HG03457 (cell line): ENCODE data around the gene GAL3ST1.
A peak's percentile ranks its signal among the peaks of the same experiment; 100 is the strongest.
"Not testable (repeated sequence)": the region's sequence is repeated elsewhere in the genome, so short reads cannot be mapped to it uniquely, and the experiment has no call there.

ENCODE experiments used
- ATAC-seq: cut with Tn5 transposase; IDR thresholded peaks from one replicate; pipeline ENCODE4 v1.9.1; 2021; ENCODE audit warnings: moderate number of reproducible peaks; ENCODE audit not compliant: unreplicated experiment

GAL3ST1 gene

GRCh38 chr22:30596886-30597285 is 22.4 kb upstream of the GAL3ST1 start:
- ATAC-seq = no peak

DNA sequence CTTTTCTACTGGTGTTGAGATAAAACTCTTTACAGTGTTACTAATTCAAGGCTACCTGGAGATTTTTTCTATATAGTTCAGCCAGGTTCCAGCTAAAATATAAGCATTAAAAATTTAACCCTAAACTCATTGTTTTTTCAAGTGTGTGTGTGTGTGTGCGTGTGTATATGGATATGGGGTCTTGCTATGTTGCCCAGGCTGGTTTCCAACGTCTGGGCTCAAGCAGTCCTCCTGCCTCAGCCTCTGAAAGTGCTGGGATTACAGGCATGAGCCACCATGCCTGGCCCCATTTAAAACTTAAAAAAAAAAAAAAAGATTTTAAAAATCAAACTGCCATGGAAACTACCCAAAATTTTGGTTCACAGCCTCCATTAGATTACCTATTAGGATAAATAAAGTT is 21.7 kb upstream of the GAL3ST1 start:
- ATAC-seq = no peak

- not testable (repeated sequence) for ATAC-seq
Measured at GRCh38 chr22:30592360-30592713, 17.9 kb upstream of the GAL3ST1 start.

GRCh38 chr22:30591588-30592359 is 17.3 kb upstream of the GAL3ST1 start, which contains the start of gene PES1:
TSS of gene PES1 (minus strand) at chr22:30591910. CDS start at chr22:30591833, 77 bp downstream.
- ATAC-seq = peak; percentile 88

DNA sequence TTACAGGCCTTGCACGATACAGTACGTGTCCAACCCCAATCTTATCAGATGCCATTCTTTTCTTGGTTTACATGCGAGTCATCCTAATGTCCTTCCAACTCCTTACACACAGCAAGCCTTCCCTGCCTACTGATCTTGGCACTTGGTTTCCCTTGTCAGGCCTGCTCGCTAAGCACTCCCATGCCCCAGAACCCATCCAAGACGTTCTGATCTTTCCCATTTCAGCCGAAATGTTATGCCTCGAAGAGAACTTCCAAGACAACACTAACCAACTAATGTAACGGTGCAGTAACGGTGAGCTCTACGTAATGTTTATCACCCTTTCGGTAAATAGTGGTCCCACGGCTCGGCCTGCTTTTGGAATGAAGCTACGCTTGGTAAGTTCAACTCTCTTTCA is 16.7 kb upstream of the GAL3ST1 start:
- no peak for ATAC-seq

GRCh38 chr22:30586414-30586813 is 11.9 kb upstream of the GAL3ST1 start:
- ATAC-seq = no peak

DNA sequence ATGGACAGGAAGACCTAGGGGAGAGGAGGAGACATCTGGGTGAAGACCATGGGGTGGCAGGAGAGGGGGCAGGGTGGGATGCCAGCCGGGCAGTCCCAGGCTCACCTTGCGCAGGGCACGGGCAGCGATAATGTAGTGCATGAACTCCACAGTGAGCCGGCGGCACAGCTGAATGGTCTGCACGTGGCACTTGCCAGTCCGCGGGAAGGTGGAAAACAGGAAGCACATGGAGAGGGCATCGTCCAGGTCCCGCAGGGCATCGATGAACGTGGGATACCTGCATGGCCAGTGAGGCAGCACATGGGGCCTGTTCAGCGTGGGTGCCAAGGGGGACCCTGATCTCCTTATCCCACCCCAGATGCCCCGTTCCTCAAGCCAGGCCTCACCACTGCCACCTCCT is 10.0 kb upstream of the GAL3ST1 start:
- ATAC-seq = no peak

DNA sequence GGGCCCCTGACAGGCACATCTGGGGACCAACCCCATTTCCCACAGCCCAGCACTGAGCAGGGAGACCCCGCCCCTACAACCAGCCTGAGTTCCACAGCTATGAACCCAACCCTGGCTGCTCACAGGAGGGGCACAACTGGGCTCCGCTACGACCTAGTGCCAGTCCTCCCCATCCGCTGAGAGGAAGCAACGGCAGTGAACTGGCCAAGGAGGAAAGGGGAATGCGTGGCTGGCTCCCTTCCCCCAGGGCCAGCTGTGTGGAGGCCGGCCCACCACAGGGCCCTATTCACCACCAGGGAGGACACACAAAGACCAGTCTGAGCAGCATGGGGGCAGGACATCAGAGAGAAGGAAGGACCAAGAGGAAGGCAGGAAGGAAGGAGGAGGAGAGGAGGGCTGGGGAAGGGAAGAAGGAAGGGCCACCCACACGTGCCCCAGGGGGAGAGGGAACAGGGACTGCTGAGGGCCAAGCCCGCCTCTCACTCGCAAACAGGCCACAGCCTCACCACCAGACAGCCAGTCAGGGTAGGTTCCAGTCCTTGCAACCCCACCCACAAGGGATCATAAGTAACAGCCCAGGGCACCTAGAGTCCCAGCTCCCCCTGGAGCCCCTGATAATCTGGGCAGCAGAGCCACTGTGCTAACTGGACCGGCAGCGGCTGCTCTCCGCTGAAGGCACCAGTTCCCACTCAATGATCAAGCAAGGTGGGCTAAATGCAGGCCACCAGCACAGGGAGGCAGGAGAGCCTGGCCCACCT is 8.5 kb upstream of the GAL3ST1 start:
- ATAC-seq = no peak

DNA sequence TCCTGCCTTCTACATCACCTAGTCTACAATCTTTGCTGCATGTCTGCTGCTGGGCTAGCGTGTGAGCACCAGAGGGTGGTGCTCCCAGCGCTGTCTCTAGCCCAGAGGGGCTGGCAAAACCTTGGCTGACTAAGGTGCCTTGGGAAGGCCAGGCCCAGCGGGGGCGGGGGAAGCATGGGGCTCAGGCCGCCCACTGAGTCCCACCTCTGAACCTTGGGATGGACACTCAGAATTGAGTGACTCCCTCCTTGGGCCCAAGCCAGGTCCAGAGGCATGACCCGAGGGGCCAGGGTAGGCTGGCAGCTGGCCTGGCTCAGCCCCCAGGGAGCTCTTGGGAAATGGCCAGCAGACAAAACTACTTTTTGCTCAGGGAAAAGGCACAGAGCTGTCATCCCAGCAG is 7.6 kb upstream of the GAL3ST1 start:
- ATAC-seq = no peak

DNA sequence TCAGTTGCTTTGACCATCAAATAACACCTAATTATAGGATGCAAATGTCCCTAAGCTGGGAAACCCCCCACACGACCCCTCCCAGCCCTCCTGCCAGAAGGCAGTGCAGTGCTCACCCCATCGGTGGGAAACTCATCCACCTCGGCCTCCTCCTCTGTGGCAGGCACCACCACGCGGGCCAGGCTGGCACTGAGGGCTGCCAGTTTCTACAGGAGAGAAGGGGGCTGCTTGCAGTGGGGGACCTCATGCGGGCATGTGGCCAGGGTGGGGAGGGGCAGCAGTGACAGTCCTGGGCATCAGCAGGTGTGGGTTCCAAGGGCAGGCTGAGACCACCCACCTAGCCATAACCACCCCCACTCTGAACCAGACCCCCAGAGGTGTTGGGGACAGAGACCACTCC is 6.4 kb upstream of the GAL3ST1 start:
- ATAC-seq = no peak

GRCh38 chr22:30578481-30578880 is 4.0 kb upstream of the GAL3ST1 start:
- ATAC-seq = no peak

- no peak for ATAC-seq
Measured at GRCh38 chr22:30575859-30576258, 1.4 kb upstream of the GAL3ST1 start.

DNA sequence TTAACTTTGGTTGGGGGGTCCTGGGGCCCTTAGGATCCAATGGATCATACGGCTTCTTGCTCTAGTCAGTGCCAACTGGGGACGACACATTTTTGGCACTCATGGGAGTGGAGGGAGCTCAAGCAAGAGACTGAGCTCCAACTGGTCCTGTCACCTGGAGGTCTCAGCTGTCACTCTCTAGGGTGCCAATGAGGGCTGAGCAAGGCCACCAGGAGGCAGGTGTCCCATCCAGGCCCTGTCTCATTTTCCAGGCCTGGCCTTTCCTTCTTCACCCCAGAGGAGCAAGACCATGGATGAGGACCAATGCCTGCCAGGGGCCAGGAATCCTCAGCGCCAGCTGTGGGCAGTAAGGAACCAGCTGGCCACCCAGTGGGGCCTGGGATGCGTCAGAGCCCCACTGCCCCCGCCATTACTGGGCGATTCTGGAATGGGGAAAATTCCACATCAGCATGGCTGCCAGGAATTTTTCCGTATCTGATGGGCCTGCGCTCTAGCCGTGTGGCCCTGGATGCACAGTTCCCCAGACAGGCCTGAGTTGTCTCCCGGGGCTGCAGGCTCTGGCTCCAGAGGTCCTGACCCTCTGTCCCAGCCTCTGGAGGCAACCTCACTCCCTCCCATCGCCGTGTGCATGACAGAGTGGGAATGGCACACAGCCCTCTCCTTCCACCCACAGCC is 669 bp upstream of the GAL3ST1 start:
- no peak for ATAC-seq

DNA sequence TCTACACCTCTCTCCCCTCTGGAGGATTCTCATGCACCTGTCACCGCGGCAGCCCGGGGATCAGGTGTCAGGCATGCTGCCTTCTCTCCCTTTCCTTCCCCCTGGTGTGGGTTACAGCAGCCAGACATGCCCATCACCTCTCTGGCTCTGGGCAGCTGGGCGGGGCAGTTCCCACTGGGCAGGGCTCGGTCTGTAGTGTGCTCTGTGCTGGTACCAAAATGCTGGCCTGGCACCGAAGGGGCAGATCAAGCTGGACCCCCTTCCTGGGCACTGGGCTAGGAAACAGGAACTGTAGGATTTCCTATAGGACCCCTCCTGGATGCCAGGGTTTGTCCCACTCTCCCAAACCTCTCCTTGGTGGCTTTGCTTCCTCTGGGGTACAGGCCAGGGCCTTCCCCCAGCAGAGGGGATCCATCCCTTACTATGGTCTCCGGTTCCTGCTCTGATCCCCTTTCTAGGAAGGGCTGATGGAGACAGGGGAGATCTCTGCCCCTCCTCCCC is 821 bp downstream of the GAL3ST1 start:
- ATAC-seq = no peak

- ATAC-seq = no peak
Measured at GRCh38 chr22:30572840-30573593, 1.4 kb downstream of the GAL3ST1 start.

GRCh38 chr22:30572210-30572609 is 2.3 kb downstream of the GAL3ST1 start:
- ATAC-seq = no peak

DNA sequence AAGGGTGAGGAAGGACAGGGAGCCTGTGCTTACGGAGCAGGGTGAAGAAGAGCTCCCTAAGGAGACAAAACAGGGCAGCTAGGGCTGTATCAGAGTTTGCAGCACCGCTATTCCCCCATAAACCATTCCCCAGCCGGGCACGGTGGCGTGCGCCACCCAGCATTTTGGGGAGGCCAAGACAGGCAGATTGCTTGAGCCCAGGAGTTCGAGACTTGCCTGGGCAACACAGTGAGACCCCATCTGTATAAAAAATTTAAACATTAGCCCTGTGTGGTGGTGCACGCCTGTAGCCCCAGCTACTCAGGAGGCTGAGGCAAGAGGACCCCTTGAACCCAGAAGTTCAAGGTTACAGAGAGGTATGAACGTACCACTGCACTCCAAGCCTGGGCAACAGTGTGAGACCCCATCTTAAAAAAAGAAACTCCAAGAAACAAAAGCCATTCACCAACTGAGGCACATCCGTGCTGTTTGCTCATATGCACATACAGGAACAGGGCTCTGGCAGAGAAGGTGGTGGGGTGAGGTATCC is 4.7 kb downstream of the GAL3ST1 start:
- ATAC-seq = no peak

DNA sequence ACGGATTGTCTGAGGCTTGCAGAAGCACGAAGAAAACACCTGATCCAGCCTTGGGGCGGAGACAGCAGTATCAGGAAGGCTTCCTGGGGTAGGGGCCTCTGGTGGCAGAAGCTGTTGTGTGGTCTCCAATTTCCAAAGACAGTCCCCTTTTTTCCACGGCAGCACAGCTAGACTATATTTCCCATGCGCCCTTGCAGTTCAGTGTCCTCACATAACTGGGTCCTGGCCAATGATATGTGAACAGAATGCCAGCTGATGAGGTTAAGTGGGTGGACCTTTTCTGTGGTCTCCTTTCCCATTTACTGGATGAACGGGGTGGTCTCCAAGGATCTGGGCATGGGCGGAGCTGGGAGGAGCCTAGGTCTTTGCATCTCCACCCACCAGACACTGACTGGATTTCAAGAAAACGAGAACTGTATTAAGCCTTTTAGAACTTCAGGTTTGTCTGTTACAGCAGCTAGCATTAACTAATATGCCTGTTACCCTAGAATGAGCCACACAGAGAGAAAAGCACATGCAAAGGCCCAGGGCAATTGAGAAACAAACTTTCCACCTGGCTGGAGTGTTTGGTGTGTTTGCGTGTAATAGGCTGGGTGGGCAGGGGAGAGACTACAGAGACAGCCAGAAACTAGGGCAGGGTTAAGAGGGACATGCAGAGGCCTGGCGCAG is 6.2 kb downstream of the GAL3ST1 start:
- no peak for ATAC-seq

GRCh38 chr22:30567277-30567676 is 7.2 kb downstream of the GAL3ST1 start:
- not testable (repeated sequence) for ATAC-seq

- ATAC-seq = no peak
Measured at GRCh38 chr22:30566125-30566524, 8.3 kb downstream of the GAL3ST1 start.
